ENCODE measurements around the gene VIPAS39.
A peak's percentile ranks its signal among the peaks of the same experiment; 100 is the strongest.
"Not testable (repeated sequence)": the region's sequence is repeated elsewhere in the genome, so short reads cannot be mapped to it uniquely, and the experiment has no call there.

VIPAS39 gene

DNA sequence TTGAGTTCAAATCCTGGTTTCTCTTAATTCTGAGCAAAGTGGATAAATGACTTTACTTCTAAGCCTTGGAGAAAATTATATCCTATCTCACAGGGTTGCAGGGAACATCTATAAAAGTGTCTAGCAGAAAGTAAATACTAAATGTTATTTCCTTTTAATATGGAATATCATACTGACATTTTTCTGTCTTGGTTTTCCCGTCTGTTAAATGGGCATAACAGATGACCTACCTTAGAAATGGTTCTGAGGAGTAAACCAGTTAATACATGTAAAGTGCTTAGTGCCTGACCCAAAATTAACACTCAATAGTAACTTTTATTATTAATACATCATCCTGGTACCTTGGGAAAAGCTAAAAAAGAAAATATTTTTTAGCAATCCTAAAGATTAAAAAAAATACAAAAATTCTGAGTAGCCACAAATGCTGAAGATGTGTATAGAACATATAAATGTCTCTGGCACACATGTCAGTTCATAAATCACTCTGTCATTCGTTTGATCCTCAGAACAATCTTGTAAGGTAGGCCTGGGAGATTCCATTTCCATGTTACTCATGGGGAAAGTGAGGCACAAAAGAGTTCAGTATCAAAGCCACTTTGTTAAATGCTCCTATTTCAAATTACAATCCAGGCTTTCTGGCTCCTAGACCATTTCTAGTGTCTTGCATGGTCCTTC is 1.3 kb downstream of the VIPAS39 start:
- peaks cover 19 to 39% of the 10 kb centered on the region in 2 donors for H3K4me1 Mint-ChIP-seq
- H3K27me3 Mint-ChIP-seq, result no peaks in the 10 kb centered on the region
- ATAC-seq (replicated peaks) (no peak), DNase-seq (no peak)
- H3K9me3 Mint-ChIP-seq, result no peaks in the 10 kb centered on the region
- H3K36me3 Mint-ChIP-seq, result peaks cover 20 to 37% of the 10 kb centered on the region in 2 donors
- H3K27ac Mint-ChIP-seq, result no peak overlapping the region
- peak overlapping the region; percentile 98 to 99 for H3K4me3 Mint-ChIP-seq

- Mint-ChIP-seq H3K4me1 (no peaks in the 10 kb centered on the region), H3K36me3 (peaks cover 26 to 40% of the 10 kb centered on the region in 2 donors)
- ATAC-seq (replicated peaks), result no peak
Measured at GRCh38 chr14:77442196-77442595, 15.2 kb downstream of the VIPAS39 start.

DNA sequence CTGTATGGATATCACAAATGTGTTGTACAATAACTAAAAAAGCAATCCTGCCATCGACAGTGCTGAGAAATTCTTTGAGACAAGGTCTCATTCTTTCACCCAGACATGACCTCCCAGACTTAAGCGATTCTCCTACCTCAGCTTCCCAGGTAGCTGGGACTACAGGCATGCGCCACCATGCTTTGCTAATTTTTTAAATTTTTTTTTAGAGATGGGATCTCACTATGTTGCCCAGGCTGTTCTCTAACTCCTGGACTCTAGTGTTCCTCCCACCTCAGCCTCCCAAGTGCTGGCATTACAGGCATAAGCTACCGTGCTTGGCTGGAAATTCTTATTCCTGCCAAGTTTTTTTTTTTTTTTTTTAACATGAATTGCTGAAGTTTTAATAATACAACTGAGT is 17.5 kb downstream of the VIPAS39 start:
- ATAC-seq (replicated peaks) (no peak), DNase-seq (no peak)
- Mint-ChIP-seq H3K4me1 (no peaks in the 10 kb centered on the region), H3K36me3 (peaks cover 36 to 55% of the 10 kb centered on the region in 2 donors), H3K27me3 (no peaks in the 10 kb centered on the region), H3K4me3 (no peak overlapping the region), H3K27ac (no peak overlapping the region), H3K9me3 (no peaks in the 10 kb centered on the region)

More at GRCh38 chr14:77442196-77442595, 15.2 kb downstream of the VIPAS39 start:
- no peak overlapping the region for H3K4me3 Mint-ChIP-seq
- H3K27me3 Mint-ChIP-seq, result no peaks in the 10 kb centered on the region
- no peak for DNase-seq
- H3K27ac Mint-ChIP-seq, result no peak overlapping the region
- no peaks in the 10 kb centered on the region for H3K9me3 Mint-ChIP-seq

DNA sequence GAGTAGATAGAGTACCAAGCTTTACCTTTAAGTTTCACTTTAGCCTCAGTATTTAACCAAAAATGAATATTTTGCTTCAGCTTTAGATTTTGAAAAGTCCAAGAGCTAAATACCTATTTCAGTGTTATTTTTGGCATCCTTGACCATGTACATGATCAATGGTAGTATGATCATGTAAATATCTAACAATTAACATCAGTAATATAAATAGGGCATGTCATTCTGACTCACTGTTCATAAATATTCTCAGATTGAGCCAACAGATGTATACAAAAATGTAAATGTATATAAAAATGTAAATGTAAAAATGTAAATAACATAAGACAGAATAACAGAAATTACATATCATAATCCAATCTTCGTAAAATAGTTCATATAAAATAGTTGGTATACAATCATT is 18.8 kb downstream of the VIPAS39 start:
- H3K4me3 Mint-ChIP-seq, result no peak overlapping the region
- peaks cover 37 to 57% of the 10 kb centered on the region in 2 donors for H3K36me3 Mint-ChIP-seq
- ATAC-seq (replicated peaks), result no peak
- no peak for DNase-seq
- no peak overlapping the region for H3K27ac Mint-ChIP-seq
- no peaks in the 10 kb centered on the region for H3K27me3 Mint-ChIP-seq
- no peaks in the 10 kb centered on the region for H3K9me3 Mint-ChIP-seq
- H3K4me1 Mint-ChIP-seq, result no peaks in the 10 kb centered on the region

GRCh38 chr14:77436042-77436441 is 21.4 kb downstream of the VIPAS39 start:
- no peaks in the 10 kb centered on the region for H3K9me3 Mint-ChIP-seq
- DNase-seq, result no peak
- no peak overlapping the region for H3K4me3 Mint-ChIP-seq
- no peak overlapping the region for H3K27ac Mint-ChIP-seq
- ATAC-seq (replicated peaks), result no peak
- H3K36me3 Mint-ChIP-seq, result peaks cover 34 to 46% of the 10 kb centered on the region in 2 donors
- no peaks in the 10 kb centered on the region for H3K27me3 Mint-ChIP-seq
- H3K4me1 Mint-ChIP-seq, result no peaks in the 10 kb centered on the region

DNA sequence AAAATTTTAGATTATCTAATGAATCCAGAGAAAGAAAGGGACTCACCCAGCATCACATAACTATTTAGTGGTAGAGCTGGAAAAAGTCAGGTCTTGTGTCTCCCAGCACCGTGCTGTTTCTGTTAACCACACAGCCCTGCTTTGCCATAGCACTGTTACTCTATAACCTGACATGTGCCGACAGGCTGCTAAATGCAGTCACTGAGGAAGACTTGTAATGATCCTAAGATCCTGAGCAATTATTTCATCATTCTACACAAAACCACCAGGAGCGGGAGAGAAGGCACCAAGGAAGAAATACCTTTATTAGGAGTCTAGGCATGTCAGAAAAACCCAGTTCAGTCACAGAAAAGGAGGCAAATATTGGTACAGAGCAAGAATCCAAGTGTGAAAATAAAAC is 31.0 kb downstream of the VIPAS39 start:
- Mint-ChIP-seq H3K36me3 (peaks cover 68 to 90% of the 10 kb centered on the region in 2 donors), H3K27ac (no peak overlapping the region), H3K4me3 (no peak overlapping the region), H3K9me3 (no peaks in the 10 kb centered on the region), H3K4me1 (no peaks in the 10 kb centered on the region), H3K27me3 (no peaks in the 10 kb centered on the region)
- ATAC-seq (replicated peaks) (no peak), DNase-seq (no peak)

- DNase-seq, result no peak
- no peaks in the 10 kb centered on the region for H3K27me3 Mint-ChIP-seq
- no peak overlapping the region for H3K4me3 Mint-ChIP-seq
- H3K27ac Mint-ChIP-seq, result no peak overlapping the region
- peaks cover 3 to 4% of the 10 kb centered on the region in 2 donors for H3K9me3 Mint-ChIP-seq
- H3K36me3 Mint-ChIP-seq, result peaks cover 71 to 96% of the 10 kb centered on the region in 2 donors
- ATAC-seq (replicated peaks), result no peak
- H3K4me1 Mint-ChIP-seq, result no peaks in the 10 kb centered on the region
Measured at GRCh38 chr14:77424862-77425261, 32.5 kb downstream of the VIPAS39 start.

GRCh38 chr14:77423423-77423822 is 34.0 kb downstream of the VIPAS39 start, which contains the start of gene NOXRED1:
TSS of gene NOXRED1 (minus strand) at chr14:77423523. CDS start at chr14:77422889, 634 bp downstream.
- no peaks in the 10 kb centered on the region for H3K27me3 Mint-ChIP-seq
- peaks cover 64 to 85% of the 10 kb centered on the region in 2 donors for H3K36me3 Mint-ChIP-seq
- H3K9me3 Mint-ChIP-seq, result peaks cover 6 to 7% of the 10 kb centered on the region in 2 donors
- no peak for DNase-seq
- no peak for ATAC-seq (replicated peaks)
- no peak within 1 kb of the TSS for H3K4me3 Mint-ChIP-seq
- H3K4me1 Mint-ChIP-seq, result no peaks in the 10 kb centered on the region
- no peak within 1 kb of the TSS for H3K27ac Mint-ChIP-seq

GRCh38 chr14:77421201-77421600 is 36.2 kb downstream of the VIPAS39 start:
- Mint-ChIP-seq H3K27me3 (no peaks in the 10 kb centered on the region), H3K4me3 (no peak overlapping the region), H3K9me3 (peaks cover 11 to 13% of the 10 kb centered on the region in 2 donors), H3K4me1 (peaks cover 0 to 3% of the 10 kb centered on the region in 2 donors), H3K36me3 (peaks cover 47 to 68% of the 10 kb centered on the region in 2 donors), H3K27ac (no peak overlapping the region)
- no peak for ATAC-seq (replicated peaks)
- DNase-seq, result no peak

- peaks cover 11 to 13% of the 10 kb centered on the region in 2 donors for H3K9me3 Mint-ChIP-seq
- no peak overlapping the region for H3K4me3 Mint-ChIP-seq
- no peak for DNase-seq
- no peak overlapping the region for H3K27ac Mint-ChIP-seq
- no peaks in the 10 kb centered on the region for H3K27me3 Mint-ChIP-seq
- H3K36me3 Mint-ChIP-seq, result peaks cover 18 to 29% of the 10 kb centered on the region in 2 donors
- ATAC-seq (replicated peaks), result no peak
- peaks cover 0 to 3% of the 10 kb centered on the region in 2 donors for H3K4me1 Mint-ChIP-seq
Measured at GRCh38 chr14:77416836-77417235, 40.6 kb downstream of the VIPAS39 start.

- not testable (repeated sequence) for H3K4me1 Mint-ChIP-seq; H3K27me3 Mint-ChIP-seq; ATAC-seq (replicated peaks); H3K4me3 Mint-ChIP-seq; H3K27ac Mint-ChIP-seq; DNase-seq
- Mint-ChIP-seq H3K36me3 (peaks cover 12 to 22% of the 10 kb centered on the region in 2 donors), H3K9me3 (peaks cover 11 to 13% of the 10 kb centered on the region in 2 donors)
Measured at GRCh38 chr14:77416098-77416497, 41.3 kb downstream of the VIPAS39 start.

DNA sequence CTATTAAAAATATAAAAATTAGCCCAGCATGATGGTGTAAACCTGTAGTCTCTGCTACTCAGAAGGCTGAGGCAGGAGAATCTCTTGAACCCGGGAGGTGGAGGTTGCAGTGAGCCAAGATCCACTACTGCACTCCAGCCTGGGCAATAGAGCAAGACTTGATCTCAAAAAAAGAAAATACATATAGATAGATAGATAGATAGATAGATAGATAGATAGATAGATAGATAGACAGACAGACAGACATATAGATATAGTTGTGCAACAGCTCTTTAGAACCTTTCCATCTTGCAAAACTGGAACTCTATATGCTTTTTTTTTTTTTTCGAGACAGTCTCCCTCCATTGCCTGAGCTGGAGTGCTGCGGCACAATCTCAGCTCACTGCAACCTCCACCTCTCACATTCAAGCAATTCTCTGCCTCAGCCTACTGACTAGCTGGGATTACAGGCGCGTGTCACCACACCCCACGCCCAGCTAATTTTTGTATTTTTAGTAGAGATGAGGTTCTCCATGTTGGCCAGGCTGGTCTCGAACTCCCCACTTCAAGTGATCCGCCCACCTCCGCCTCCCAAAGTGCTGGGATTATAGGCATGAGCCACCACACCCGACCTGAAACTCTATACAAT is 41.9 kb downstream of the VIPAS39 start:
- H3K27ac Mint-ChIP-seq, result not testable (repeated sequence)

GRCh38 chr14:77409131-77409533 is 48.3 kb downstream of the VIPAS39 start:
- DNase-seq (no peak), ATAC-seq (replicated peaks) (peak; percentile 42 to 57)
- no peak overlapping the region for H3K27ac Mint-ChIP-seq

More for the DNA sequence above, 41.9 kb downstream of the VIPAS39 start:
- DNase-seq; H3K4me3 Mint-ChIP-seq; ATAC-seq (replicated peaks); H3K4me1 Mint-ChIP-seq; H3K27me3 Mint-ChIP-seq: not testable (repeated sequence)
- H3K36me3 Mint-ChIP-seq, result peaks cover 11 to 16% of the 10 kb centered on the region in 2 donors
- peaks cover 11 to 13% of the 10 kb centered on the region in 2 donors for H3K9me3 Mint-ChIP-seq

GRCh38 chr14:77407158-77407557 is 50.2 kb downstream of the VIPAS39 start:
- ATAC-seq (replicated peaks), result peak; percentile 10 to 25
- H3K36me3 Mint-ChIP-seq, result peaks cover 0 to 5% of the 10 kb centered on the region in 2 donors
- H3K27me3 Mint-ChIP-seq, result no peaks in the 10 kb centered on the region
- DNase-seq, result no peak
- H3K4me1 Mint-ChIP-seq, result peaks cover 9 to 15% of the 10 kb centered on the region in 2 donors
- H3K9me3 Mint-ChIP-seq, result no peaks in the 10 kb centered on the region
- no peak overlapping the region for H3K4me3 Mint-ChIP-seq
- no peak overlapping the region for H3K27ac Mint-ChIP-seq

More at GRCh38 chr14:77409131-77409533, 48.3 kb downstream of the VIPAS39 start:
- Mint-ChIP-seq H3K27me3 (no peaks in the 10 kb centered on the region), H3K4me3 (no peak overlapping the region), H3K36me3 (peaks cover 0 to 4% of the 10 kb centered on the region in 2 donors), H3K9me3 (no peaks in the 10 kb centered on the region), H3K4me1 (peaks cover 9 to 15% of the 10 kb centered on the region in 2 donors)

GRCh38 chr14:77406718-77407117 is 50.7 kb downstream of the VIPAS39 start:
- DNase-seq, result no peak
- ATAC-seq (replicated peaks), result peak in 1 of 2 donors; percentile 22
- H3K9me3 Mint-ChIP-seq, result no peaks in the 10 kb centered on the region
- H3K4me1 Mint-ChIP-seq, result peaks cover 9 to 17% of the 10 kb centered on the region in 2 donors
- H3K27ac Mint-ChIP-seq, result no peak overlapping the region
- peaks cover 0 to 5% of the 10 kb centered on the region in 2 donors for H3K36me3 Mint-ChIP-seq
- H3K4me3 Mint-ChIP-seq, result no peak overlapping the region
- H3K27me3 Mint-ChIP-seq, result no peaks in the 10 kb centered on the region
